NB4 (cell line): ENCODE data around the gene CNTN4.

Source experiments
- CTCF ChIP-seq: IDR thresholded peaks from one replicate; pipeline ENCODE4 v1.5.1; 2012; ENCODE audit warnings: low read depth, low read length
- POLR2A ChIP-seq: IDR thresholded peaks from 2 replicates; pipeline ENCODE4 v1.6.1; 2011; ENCODE audit warnings: mild to moderate bottlenecking; ENCODE audit not compliant: insufficient read length; ENCODE audit errors: extremely low read depth

GRCh38 chr3:2454865-2455264 lies 356.2 kb downstream of the CNTN4 start:
- TF ChIP-seq CTCF (no peak), POLR2A (no peak)
